Right lobe of liver (tissue), 4 donors: Measurements from ENCODE around the gene SPTB.

Source experiments
- CTCF ChIP-seq, 4 donors: fragments of 200-600 bp in 3 of 4; fragments of 450-650 bp in 1 of 4; IDR thresholded peaks; one replicate each; pipeline versions ENCODE4 v1.5.1 to v1.8.0; 2016 to 2022; ENCODE audit warnings: antibody characterized with exemption in 4 of 4, mild to moderate bottlenecking in 2 of 4
- POLR2A ChIP-seq: fragments of 450-650 bp; IDR thresholded peaks from one replicate; pipeline ENCODE4 v1.6.1; 2017; ENCODE audit warnings: antibody characterized with exemption, mild to moderate bottlenecking
- donor health status: DM: no; HTN: no; CAD: no.
- donor health status: DM: no; HTN: no; CAD: no.
- donor health status: DM: no; HTN: yes; CAD: no.

DNA sequence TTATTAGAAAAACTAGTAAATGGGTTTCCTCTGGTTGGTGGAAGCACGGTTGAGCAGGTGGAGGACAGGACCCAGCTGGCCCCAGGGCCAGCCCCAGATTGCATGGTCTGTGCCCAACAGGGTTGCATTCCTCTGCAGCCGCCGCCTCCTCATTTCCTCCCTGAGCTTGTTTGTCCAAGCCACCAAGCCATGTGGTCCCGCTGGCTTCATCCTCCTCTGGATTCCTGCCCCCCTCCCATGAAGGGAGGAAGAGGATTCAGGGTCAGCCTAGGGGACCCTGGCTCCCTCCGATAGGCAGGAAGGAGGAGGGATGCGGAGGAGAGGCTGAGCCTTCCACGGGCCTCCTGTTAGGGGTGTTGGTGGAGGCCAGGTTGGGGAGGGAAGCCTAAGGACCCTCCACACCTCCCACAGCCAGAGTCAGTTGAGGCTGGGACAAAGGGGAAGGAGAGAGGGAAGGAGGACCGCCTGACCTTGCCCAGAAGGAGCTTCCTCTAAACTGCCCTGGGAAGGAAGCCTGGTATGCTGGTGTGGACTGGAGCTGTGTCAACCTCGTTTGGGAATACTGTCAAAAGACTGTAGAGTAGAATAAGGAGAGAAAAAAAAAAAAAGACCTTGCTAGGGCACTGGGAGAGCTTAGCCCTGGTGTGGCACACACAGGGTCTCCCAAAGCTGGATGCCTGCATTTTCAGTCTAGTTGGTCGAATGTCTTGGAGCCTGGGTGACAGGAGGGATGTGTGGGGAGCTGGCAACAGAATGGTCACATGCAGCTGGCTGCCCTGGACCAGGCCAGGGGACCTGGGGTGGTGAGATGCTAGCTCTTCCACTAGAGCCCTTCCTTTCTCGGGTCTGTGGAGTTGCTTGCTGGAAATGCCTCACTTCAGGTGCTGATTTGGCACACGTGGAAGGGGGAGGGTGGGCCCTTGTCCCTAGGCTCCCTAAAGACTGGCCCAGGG lies 133.1 kb downstream of the SPTB start:
- TF ChIP-seq CTCF (IDR thresholded peaks at IDR 0.05) (no peak), POLR2A (no peak)
